ENCODE data around the gene C6orf15.

- TF ChIP-seq GABPA (IDR thresholded peaks at IDR 0.05 in 1 of 2, conservative IDR thresholded peaks at IDR 0.05 in 1 of 2) (no peak), CTCF (IDR thresholded peaks at IDR 0.05; ENCODE audit: low read depth, low read length, missing input control) (no peak), TAF1 (conservative IDR thresholded peaks at IDR 0.05) (no peak), YY1 (IDR thresholded peaks at IDR 0.05) (no peak), REST (IDR thresholded peaks at IDR 0.05) (no peak), ATF3 (IDR thresholded peaks at IDR 0.05) (no peak), MAX (IDR thresholded peaks at IDR 0.05) (no peak), ZBTB33 (IDR thresholded peaks at IDR 0.05) (no peak), RAD21 (IDR thresholded peaks at IDR 0.05) (no peak)
Measured at GRCh38 chr6:31157513-31158139, 45.3 kb upstream of the C6orf15 start, which contains the start of gene CCHCR1.
